LNCAP (cell line): ENCODE results near the gene ZNF254.

Experiments used
- CTCF ChIP-seq: fragments of 450-650 bp; IDR thresholded peaks from 2 replicates; pipeline ENCODE4 v1.5.1; 2017; ENCODE audit warnings: mild to moderate bottlenecking

The ZNF254 gene

GRCh38 chr19:24086974-24087595 is at the start of gene ZNF254:
ZNF254 (plus strand) TSS chr19:24087187; CDS start chr19:24087308, 121 bp downstream.
- TF ChIP-seq CTCF: no peak

- no peak for TF ChIP-seq CTCF
These were observed 46.4 kb upstream of the ZNF254 start for GRCh38 chr19:24040621-24041020.

GRCh38 chr19:24046550-24046949 is 40.4 kb upstream of the ZNF254 start:
- TF ChIP-seq CTCF: no peak

- no peak for TF ChIP-seq CTCF
These were observed 38.7 kb upstream of the ZNF254 start for GRCh38 chr19:24048261-24048660.

- no peak for TF ChIP-seq CTCF
These were observed 37.5 kb upstream of the ZNF254 start for GRCh38 chr19:24049537-24049936.

- no peak for TF ChIP-seq CTCF
These were observed 35.5 kb upstream of the ZNF254 start for GRCh38 chr19:24051516-24051915.

- TF ChIP-seq CTCF: no peak
These were observed 34.2 kb upstream of the ZNF254 start for GRCh38 chr19:24052811-24053210.

GRCh38 chr19:24053601-24054000 is 33.4 kb upstream of the ZNF254 start:
- TF ChIP-seq CTCF: no peak
